ENCODE data around the gene SYNGAP1.

Gene SYNGAP1

DNA sequence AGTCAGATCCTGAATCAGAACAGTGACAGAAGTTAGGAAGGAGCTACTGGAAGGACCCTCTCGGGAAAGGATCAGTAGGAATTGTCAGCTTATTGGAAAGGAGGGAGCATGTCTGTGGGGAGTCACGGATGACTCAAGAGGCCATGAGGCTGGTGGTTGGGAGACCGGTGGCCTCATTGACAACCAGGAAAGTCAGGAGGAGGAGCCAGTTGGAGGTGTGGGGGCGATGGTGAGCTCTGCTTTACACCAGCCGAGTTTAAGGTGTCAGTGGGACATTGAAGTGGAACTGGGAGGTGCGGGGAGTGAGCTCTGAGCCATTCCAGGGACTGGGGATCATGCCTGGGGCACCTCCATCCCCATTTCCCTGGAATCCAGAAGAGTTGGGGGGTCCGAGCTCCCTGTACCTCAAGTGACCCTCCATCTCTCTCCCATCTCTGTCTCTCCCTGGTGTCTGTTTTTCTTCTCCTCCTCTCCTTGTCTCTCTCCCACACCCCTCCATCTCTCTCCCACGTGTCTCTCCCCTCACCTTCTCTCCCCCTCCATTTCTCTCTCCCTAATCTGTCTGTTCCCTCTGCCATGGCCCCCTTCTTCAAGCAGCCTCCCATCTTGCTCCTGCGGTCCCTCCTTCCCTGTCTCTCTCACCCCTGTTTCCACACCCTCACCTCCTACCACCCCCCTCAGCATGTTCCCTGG, 20.2 kb downstream of the SYNGAP1 start:
- peak; percentile 29 for DNase-seq (ENCODE audit: low read depth)

DNA sequence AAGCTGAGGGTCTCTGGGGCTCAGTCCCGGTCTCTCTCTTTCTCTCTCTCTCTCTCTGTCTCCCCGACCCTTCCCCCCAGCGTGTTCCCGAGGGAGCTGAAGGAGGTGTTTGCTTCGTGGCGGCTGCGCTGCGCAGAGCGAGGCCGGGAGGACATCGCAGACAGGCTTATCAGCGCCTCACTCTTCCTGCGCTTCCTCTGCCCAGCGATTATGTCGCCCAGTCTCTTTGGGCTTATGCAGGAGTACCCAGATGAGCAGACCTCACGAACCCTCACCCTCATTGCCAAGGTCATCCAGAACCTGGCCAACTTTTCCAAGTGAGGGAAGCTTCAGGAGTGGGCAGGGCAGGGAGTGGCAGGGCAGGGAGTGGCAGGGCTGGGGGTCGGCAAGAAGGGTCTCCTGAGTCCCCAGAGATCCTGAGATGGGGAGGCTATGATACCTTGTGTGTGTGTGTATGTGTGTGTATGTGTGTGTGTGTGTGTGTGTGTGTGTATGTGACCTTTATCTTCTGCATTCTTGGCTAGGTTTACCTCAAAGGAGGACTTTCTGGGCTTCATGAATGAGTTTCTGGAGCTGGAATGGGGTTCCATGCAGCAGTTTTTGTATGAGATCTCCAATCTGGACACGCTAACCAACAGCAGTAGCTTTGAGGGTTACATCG, 20.9 kb downstream of the SYNGAP1 start:
- DNase-seq (ENCODE audit: low read depth): no peak

DNA sequence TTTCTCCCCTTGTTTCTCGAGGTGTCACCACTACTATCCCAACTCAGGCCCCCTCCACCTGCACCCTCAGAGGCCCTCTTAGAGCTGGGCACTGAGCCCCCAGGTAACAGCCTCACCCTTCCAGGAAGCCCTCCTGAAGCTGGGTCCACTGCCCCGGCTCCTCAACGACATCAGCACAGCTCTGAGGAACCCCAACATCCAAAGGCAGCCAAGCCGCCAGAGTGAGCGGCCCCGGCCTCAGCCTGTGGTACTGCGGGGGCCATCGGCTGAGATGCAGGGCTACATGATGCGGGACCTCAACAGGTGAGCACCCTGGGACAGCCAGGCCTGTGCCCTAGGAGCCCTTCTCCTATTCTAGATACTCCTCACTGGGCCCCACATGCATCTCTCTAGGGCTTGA, 21.6 kb downstream of the SYNGAP1 start:
- DNase-seq (ENCODE audit: low read depth): no peak

DNA sequence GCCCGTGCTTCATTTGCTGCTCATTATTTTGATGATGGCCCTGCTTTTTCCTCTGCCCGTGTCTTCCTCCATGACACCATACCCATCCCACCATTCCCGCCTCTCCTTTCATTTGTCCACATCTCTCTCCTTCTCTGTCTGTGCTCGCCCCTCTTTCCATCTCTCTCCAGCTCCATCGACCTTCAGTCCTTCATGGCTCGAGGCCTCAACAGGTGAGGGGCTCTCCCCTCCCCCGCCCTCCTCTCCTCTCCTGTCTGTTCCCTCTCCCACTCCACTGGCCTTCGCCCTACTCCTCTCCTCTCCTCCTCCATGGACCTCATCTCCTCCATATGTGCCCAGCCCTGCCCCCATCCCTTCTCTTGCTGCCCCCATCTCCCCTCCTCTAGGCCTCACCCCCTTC, 22.4 kb downstream of the SYNGAP1 start:
- no peak for DNase-seq (ENCODE audit: low read depth)

DNA sequence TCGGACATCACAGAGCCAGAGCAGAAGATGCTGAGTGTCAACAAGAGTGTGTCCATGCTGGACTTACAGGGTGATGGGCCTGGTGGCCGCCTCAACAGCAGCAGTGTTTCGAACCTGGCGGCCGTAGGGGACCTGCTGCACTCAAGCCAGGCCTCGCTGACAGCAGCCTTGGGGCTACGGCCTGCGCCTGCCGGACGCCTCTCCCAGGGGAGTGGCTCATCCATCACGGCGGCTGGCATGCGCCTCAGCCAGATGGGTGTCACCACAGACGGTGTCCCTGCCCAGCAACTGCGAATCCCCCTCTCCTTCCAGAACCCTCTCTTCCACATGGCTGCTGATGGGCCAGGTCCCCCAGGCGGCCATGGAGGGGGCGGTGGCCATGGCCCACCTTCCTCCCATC, 23.2 kb downstream of the SYNGAP1 start:
- no peak for DNase-seq (ENCODE audit: low read depth)

DNA sequence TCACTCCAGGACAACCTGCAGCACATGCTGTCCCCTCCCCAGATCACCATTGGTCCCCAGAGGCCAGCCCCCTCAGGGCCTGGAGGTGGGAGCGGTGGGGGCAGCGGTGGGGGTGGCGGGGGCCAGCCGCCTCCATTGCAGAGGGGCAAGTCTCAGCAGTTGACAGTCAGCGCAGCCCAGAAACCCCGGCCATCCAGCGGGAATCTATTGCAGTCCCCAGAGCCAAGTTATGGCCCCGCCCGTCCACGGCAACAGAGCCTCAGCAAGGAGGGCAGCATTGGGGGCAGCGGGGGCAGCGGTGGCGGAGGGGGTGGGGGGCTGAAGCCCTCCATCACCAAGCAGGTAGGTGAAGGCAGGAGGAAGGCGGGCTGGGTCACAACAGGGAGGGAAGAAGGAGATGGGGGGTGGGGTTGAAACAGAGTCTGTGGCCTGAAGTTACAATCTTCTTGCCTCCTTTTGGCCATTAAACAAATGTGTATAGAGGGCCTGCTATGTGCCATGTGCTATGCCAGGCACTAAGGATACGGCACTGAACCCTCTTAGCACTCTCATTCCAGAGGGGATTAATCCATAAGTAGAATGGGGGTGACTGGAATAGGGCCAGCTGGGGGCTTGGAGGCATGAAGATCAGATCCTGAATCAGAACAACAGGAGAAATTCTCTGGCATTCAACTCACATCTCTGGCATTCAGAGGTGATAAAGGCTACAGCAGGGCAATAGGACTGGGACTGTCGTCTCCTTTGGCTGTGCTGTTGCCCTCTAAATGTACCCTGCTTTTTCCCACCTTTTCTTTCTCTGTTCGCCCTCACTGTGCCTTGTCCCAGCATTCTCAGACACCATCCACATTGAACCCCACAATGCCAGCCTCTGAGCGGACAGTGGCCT, 24.0 kb downstream of the SYNGAP1 start:
- DNase-seq (ENCODE audit: low read depth): no peak

DNA sequence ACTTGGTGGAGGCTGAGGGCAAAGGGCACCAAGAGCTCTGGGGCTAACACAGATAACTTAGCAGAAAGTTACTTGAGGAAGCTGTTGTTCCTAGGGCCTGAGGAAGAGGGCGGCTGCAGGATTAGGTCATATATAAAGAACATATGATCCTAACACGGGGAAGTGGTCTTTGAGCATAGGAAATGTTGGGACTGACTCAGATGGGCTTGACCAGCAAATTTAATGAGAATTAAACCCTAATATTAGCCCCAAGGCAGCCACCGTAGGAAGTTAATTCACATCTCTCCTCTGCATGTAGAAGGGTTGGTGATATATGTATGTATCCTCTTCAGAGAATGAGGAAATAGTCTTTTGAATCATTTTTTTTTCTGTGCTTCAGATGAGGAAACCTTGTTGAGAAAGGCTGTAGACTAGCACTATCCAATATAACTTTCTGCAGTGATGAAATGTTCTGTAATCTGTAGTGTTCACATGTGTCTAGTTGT, 25.3 kb downstream of the SYNGAP1 start:
- DNase-seq (ENCODE audit: low read depth): no peak

DNA sequence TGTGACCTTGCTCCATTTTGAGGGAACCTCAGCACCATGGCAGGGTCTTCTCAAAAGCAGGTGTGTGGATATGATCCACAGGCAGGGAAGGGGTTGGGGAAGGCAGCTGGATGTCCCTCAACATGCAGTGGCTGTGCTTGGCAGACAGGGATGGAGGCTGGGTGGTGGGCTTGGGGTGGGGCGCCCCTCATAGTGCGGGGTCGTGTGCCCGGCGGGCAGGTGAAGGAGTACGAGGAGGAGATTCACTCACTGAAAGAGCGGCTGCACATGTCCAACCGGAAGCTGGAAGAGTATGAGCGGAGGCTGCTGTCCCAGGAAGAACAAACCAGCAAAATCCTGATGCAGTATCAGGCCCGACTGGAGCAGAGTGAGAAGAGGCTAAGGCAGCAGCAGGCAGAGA, 26.5 kb downstream of the SYNGAP1 start:
- no peak for DNase-seq (ENCODE audit: low read depth)

DNA sequence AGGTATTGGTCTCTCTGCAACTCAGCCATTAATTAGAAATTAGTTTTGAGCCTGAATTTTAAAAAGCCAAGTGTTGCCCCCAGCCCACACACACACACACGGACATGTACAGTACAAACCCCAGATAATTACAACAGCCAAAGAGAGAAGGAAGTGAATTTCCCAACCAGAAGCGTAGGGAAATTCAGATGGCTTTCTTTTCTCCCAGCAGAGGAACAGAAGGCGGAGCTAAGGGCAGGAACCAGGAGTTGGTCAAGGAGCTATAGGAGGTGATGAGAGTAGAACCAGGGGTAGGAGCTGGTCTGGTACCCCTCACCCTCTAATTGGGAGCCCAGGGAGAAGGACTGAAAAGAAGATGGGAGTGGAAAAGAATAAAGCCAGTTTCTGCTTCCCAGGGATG, 30.6 kb downstream of the SYNGAP1 start:
- no peak for DNase-seq (ENCODE audit: low read depth)

DNA sequence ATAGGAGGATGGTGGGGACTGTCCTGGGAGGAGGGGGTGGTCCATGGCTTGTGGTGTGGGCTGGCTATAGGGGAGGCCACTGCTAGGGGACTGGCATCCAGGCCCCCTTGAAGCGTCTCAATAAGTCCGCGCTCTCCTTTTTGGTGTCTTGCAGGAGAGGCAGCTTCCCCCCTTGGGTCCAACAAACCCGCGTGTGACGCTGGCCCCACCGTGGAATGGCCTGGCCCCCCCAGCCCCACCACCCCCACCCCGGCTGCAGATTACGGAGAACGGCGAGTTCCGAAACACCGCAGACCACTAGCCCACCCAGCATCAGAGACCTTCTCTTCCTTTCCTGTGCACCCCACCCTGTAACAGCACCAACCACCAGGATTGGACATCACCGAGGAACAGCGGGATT, 31.7 kb downstream of the SYNGAP1 start:
- DNase-seq (ENCODE audit: low read depth): no peak

DNA sequence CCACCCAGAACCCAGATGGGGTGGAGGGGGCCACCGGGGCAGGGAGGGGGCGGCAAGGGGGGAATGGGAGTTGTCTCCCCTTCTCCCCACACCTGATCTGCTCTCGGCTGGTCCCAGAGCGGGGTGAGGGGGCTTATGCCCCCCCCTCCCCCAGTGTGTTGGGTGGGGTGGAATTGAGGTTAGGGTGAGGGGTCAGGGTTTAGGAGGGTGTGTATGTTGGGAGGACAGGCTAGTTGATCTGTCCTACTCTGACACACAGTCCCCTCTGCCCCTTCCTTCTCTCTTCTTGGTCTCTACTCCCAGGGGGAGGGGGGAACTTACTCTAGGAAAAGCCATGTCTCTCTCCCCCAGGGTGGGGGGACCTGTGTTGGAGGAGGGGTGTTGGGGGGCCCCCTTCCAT, 32.6 kb downstream of the SYNGAP1 start:
- DNase-seq (ENCODE audit: low read depth): no peak

DNA sequence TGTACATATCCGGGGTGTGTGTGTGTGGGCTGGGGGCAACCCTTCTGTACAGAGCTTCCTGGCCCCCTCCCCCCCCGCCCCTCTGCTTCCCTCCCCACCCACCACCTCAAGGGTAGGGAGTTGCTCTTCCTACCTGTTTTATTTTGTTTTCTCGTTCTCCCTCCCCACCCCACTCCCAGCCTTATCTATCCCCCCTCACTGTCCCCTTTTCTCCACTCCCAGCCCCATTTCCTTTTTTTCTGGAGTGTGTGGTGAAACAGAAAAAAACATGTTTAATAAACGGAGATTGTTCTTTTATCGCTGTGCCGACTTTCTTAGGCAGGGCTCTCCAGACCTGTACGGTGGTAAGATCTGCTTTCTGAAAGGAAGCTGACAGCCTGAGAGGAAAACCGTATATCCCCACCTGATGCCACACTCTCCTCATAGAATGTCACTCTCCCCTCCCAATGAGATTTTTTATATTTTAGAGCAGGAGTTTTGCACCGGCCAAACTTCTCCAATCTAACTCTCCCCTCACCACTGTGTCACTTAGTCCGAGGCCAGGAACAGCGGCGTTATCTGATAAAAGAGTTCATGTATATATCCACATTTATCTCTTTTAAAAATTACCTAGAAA, 33.6 kb downstream of the SYNGAP1 start:
- DNase-seq (ENCODE audit: low read depth): peak; percentile 27

DNA sequence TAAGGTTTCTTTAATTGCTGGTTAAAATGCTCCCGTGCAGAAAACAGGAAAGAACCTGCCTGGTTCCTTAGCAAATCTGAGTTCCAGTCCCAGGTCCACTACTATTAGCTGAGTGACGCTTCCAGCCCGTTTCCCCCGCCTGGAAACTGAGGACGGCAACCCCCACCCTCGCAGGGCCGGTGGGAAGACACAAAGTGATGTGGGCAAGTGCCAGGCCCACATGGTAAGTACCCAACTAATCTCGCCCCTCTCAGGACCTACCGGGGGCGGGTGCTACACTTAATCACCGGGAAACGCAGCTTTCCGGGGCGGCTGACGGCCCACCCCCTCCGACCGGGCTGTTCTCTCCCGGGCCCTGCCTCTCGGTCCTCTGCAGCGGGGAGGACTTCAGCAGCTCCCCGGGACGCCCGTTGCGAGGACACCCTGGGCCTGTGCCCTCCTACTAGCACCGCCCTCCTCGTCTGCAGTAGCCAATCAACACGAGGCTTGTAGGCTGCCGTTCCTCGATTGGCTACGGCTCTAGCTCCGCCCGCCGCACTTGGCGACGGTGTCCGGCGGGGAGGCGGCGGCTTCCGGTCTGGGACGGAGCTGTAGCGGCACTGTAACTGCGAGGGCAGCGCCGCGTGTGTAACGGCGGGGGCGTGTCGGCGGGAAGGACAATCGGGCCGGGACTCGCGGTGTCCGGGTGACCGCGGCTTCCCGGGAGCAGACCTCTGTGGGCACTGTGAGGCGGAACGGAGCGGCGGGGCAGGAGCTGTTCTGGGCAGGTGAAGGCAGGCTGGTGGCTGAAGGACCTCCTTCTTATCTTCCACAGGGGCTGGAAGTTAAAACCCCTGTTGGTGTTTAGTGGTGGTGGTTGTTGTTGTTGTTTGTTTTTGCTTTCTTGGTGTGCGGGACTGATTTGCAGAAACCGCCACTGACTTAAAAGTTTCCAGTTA, 34.4 kb downstream of the SYNGAP1 start, which contains the start of gene ZBTB9:
Gene ZBTB9, plus strand, starts transcription at position 568 of the 938 bp plus-strand sequence. CDS start 525 bp downstream, outside the sequence.
- DNase-seq (ENCODE audit: low read depth): peak; percentile 96

DNA sequence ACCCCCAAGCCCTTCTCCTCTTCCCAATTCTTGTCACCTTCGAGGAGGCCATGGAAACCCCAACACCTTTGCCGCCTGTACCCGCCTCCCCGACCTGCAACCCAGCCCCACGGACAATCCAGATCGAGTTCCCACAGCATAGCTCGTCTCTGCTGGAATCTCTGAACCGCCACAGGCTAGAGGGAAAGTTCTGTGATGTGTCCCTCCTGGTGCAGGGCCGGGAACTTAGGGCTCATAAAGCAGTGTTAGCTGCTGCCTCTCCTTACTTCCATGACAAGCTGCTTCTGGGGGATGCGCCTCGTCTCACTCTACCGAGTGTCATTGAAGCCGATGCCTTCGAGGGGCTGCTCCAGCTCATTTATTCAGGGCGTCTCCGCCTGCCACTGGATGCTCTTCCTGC, 35.2 kb downstream of the SYNGAP1 start:
- DNase-seq (ENCODE audit: low read depth): no peak

DNA sequence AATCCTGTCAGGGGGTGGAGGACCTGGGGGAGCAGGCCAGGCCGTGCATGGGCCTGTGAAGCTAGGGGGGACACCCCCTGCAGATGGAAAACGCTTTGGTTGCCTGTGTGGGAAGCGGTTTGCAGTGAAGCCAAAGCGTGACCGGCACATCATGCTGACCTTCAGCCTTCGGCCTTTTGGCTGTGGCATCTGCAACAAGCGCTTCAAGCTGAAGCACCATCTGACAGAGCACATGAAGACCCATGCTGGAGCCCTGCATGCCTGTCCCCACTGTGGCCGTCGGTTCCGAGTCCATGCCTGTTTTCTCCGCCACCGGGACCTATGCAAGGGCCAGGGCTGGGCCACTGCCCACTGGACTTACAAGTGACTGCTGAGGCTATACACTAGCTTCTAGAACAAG, 36.3 kb downstream of the SYNGAP1 start:
- DNase-seq (ENCODE audit: low read depth): no peak

DNA sequence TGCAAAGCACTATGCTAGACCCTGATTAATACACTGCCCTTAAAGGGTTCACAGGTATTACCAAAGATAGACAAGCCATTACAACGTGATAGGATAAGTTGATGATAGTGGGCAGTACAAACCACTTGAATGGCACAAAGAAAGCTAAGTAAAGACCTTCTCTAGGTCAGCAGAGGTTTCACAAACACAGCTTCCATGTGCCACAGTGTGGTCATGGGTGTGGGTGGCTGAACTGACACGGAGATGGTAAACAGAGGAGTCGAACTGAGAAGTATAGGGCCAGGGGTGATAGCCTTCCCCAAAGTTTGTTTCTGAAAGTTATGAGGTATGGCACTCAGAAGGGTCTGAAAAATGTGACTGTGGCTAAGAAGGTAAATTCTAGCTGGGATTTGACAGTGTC, 38.8 kb downstream of the SYNGAP1 start:
- no peak for DNase-seq (ENCODE audit: low read depth)

DNA sequence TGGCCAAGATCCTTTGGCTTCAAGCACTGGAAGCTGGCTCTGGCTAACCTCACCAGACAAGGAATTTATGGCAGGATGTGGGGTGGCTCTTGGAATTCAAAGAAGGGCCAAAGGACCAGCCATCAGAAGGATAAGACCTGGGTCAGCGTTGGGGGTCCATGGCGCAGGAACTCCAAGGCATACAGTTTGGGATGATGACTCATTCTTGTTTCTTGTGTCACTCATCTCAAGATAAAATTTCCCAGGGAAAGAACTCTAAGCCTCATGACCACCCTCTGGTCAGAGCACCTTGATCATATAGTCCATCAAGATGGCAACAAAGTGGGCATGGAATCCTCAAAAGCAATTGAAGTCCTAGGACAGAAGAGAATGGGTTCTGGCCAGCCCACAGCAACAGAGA, 39.4 kb downstream of the SYNGAP1 start:
- DNase-seq (ENCODE audit: low read depth): no peak

DNA sequence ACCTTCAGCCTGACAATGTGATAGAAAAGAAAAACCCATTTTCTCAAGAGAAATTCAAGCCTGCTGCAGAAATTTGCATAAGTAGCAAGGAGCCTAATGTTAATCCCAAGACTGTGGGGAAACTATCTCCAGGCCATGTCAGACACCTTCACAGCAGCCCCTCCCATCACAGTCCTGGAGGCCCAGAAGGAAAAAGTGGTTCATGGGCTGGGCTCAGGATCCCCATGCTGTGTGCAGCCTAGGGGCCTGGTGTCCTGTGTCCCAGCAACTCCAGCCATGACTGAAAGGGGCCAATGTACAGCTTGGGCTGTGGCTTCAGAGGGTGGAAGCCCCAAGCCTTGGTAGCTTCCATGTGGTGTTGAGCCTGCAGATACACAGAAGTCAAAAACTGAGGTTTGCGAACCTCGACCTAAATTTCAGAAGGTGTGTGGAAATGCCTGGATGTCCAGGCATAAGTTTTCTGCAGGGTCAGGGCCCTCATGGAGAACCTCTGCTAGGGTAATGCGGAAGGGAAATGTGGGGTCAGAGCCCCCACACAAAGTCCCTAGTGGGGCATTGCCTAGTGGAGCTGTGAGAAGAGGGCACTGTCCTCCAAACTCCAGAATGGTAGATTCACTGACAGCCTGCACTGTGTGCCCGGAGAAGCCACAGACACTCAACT, 46.3 kb downstream of the SYNGAP1 start:
- DNase-seq (ENCODE audit: low read depth): no peak

DNA sequence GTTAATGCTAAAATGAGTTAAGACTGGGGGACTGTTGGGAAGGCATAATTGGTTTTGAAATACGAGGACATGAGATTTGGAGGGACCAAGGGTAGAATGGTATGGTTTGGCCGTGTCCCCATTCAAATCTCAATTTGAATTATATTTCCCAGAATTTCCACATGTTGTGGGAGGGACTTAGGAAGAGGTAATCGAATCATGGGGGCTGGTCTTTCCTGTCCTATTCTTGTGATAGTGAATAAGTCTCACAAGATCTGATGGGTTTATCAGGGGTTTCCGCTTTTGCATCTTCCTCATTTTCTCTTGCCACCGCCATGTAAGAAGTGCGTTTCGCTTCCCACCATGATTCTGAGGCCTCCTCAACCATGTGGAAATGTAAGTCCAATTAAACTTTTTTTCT, 47.2 kb downstream of the SYNGAP1 start:
- no peak for DNase-seq (ENCODE audit: low read depth)

DNA sequence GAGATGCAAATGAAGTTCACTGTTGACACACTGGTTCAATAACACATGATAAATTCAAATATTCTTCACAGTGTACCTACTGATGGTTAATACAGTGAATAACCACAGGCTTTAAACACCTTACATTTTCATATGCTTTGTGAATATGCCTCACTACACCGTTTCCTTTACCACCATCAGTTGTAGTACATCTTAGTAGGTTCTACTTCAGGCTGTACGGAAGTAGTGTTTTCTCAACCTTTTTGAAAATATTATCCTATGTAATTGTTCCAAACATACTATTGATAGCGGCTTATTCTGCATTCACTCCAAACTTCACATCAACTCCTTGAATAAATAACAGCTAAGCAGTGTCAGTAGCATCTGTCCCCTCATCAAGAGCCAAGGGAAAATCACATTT, 49.8 kb downstream of the SYNGAP1 start:
- no peak for DNase-seq (ENCODE audit: low read depth)

DNA sequence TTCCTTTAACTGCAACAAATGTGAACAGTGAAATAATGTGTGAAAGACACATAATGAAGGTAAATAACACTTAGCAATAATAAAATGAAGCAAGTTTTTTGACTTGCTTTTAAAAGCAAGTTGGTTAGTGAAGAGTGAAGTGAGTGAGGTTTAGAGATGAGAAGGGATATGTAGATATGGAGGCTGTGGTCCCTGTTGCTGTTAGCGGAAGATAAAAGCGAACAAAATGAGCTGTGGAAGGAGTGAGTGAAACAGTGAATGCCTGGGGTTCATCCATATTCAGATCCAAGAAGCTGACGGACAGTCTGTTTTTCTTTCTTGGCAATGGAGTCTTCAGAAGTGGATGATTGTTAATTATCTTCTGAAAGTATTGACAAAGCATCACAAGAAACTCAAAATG, 58.0 kb downstream of the SYNGAP1 start:
- no peak for DNase-seq (ENCODE audit: low read depth)
